A673 (cell line): ENCODE results near the gene GAB2. TPM values are rescaled to one million over a fixed set of nuclear protein-coding genes. Genes with fewer than 3 reads are reported as not detected.

Experiments
- BruUV-seq: library from RNA; stranded (reverse); fragments of 400-500 nt; replicated peaks from 2 replicates; lab custom pipeline; 2021; lab: Mats Ljungman, UMichigan
- CTCF ChIA-PET: fragments of 300-600 bp; sonication (Branson Sonifier 250); formaldehyde crosslinking; loops from one replicate; lab custom pipeline; 2022; ENCODE audit warnings: antibody characterized with exemption; lab: Charles Lee
- POLR2A ChIA-PET: fragments of 300-600 bp; sonication (Branson Sonifier 250); formaldehyde crosslinking; loops from one replicate; lab custom pipeline; 2022; ENCODE audit warnings: antibody characterized with exemption; ENCODE audit not compliant: low non-redundant PET; lab: Charles Lee
- DNase-seq: peaks from one replicate; pipeline ENCODE4 v3.0.0-alpha.2; 2015; ENCODE audit warnings: low spot score
- H3K27ac ChIP-seq: fragments of 200-600 bp; sonication (generic); 2 replicates; pipeline ENCODE4 v1.5.1; 2016; ENCODE audit warnings: mixed run types, low read depth, mild to moderate bottlenecking, mixed read lengths, antibody characterized with exemption, low read length; ENCODE audit not compliant: poor library complexity, severe bottlenecking
- H3K27me3 ChIP-seq: fragments of 200-600 bp; sonication (generic); replicated peaks from 2 replicates; pipeline ENCODE4 v1.6.1; 2017; ENCODE audit warnings: mixed run types, low read depth, mild to moderate bottlenecking, mixed read lengths, antibody characterized with exemption, low read length; ENCODE audit not compliant: insufficient read depth, poor library complexity
- H3K36me3 ChIP-seq: fragments of 200-600 bp; sonication (generic); 2 replicates; pipeline ENCODE4 v1.6.1; 2016; ENCODE audit warnings: mixed run types, mild to moderate bottlenecking, mixed read lengths, antibody characterized with exemption, low read length; ENCODE audit not compliant: insufficient read depth, poor library complexity, severe bottlenecking
- H3K4me1 ChIP-seq: fragments of 200-600 bp; sonication (generic); 2 replicates; pipeline ENCODE4 v1.6.1; 2017; ENCODE audit warnings: mixed run types, mild to moderate bottlenecking, mixed read lengths, antibody characterized with exemption, low read length; ENCODE audit not compliant: insufficient read depth, poor library complexity, severe bottlenecking
- H3K4me3 ChIP-seq: fragments of 200-600 bp; sonication (generic); 2 replicates; pipeline ENCODE4 v1.5.1; 2016; ENCODE audit warnings: low read depth, mixed run types, mild to moderate bottlenecking, mixed read lengths, low read length; ENCODE audit not compliant: poor library complexity, severe bottlenecking
- H3K9me3 ChIP-seq: fragments of 200-600 bp; sonication (generic); 2 replicates; pipeline ENCODE4 v1.6.1; 2016; ENCODE audit warnings: mixed run types, low read depth, mild to moderate bottlenecking, mixed read lengths, antibody characterized with exemption, low read length; ENCODE audit not compliant: poor library complexity, severe bottlenecking
- CTCF ChIP-seq: fragments of 300-800, 200-600 bp; sonication (generic); conservative IDR thresholded peaks from 2 replicates; pipeline ENCODE4 v1.5.1; 2017; ENCODE audit warnings: low read depth, mild to moderate bottlenecking, antibody characterized with exemption, low read length, moderate library complexity, mixed read lengths
- EZH2 ChIP-seq: fragments of 200-600 bp; sonication (generic); IDR thresholded peaks from 2 replicates; pipeline ENCODE4 v1.6.1; 2017; ENCODE audit warnings: borderline replicate concordance, low read depth, mild to moderate bottlenecking, mixed read lengths, antibody characterized with exemption, low read length; ENCODE audit not compliant: poor library complexity, severe bottlenecking
- intact Hi-C: fragments of 100-400 bp; cut with micrococcal nuclease; formaldehyde crosslinking; loops from one replicate; pipeline ENCODE4 v1.10.0; 2022; ENCODE audit not compliant: unreplicated experiment
- total RNA-seq: library from RNA; stranded (reverse); gene quantifications from 2 replicates; pipeline ENCODE4 v1.2.3, GENCODE V29; 2021

The GAB2 gene
- total RNA-seq, 1 experiment from 2014 or later, result 21.5 TPM

GRCh38 chr11:78266451-78266850, 151.2 kb downstream of the GAB2 start:
- BruUV-seq, result no TSS peak
- Histone ChIP-seq H3K27ac (no peak overlapping the region), H3K9me3 (no peaks in the 10 kb centered on the region), H3K27me3 (no peaks in the 10 kb centered on the region), H3K4me3 (no peak overlapping the region), H3K4me1 (no peaks in the 10 kb centered on the region), H3K36me3 (no peaks in the 10 kb centered on the region)
- intact Hi-C loops, result no loop called here
- DNase-seq, result no peak
- ChIA-PET CTCF (no interaction called here), POLR2A (no interaction called here)
- TF ChIP-seq CTCF, result no peak; the same call in 1 of the 2 replicates
- TF ChIP-seq EZH2, result no peak

- POLR2A ChIA-PET, result no interaction called here
- H3K27ac ChIP-seq, result no peak overlapping the region
- BruUV-seq, result no TSS peak
Measured at GRCh38 chr11:78265326-78265725, 152.3 kb downstream of the GAB2 start.

GRCh38 chr11:78262691-78263090, 154.9 kb downstream of the GAB2 start:
- Histone ChIP-seq H3K9me3 (no peaks in the 10 kb centered on the region), H3K4me3 (no peak overlapping the region), H3K27ac (no peak overlapping the region), H3K27me3 (no peaks in the 10 kb centered on the region), H3K4me1 (no peaks in the 10 kb centered on the region), H3K36me3 (no peaks in the 10 kb centered on the region)
- TF ChIP-seq CTCF, result no peak
- no peak for TF ChIP-seq EZH2
- ChIA-PET POLR2A (no interaction called here), CTCF (no interaction called here)
- BruUV-seq, result no TSS peak
- no peak for DNase-seq
- intact Hi-C loops, result no loop called here

More at GRCh38 chr11:78265326-78265725, 152.3 kb downstream of the GAB2 start:
- no peak for DNase-seq
- TF ChIP-seq EZH2 (no peak), CTCF (no peak)
- no peaks in the 10 kb centered on the region for H3K9me3 ChIP-seq
- CTCF ChIA-PET, result interaction anchor here (0.7 kb wide), 1 partner anchor 151 kb away, joined by 4 read pairs; no protein-coding TSS in a partner anchor
- H3K4me1 ChIP-seq, result no peaks in the 10 kb centered on the region
- H3K4me3 ChIP-seq, result no peak overlapping the region
- H3K36me3 ChIP-seq, result no peaks in the 10 kb centered on the region
- no peaks in the 10 kb centered on the region for H3K27me3 ChIP-seq
- intact Hi-C loops, result no loop called here
